NCI-H2196 treated with DMSO at 0.1 percent for 48 hours (cell line): Measurements from ENCODE around the gene CMC1.
"Not testable (repeated sequence)": the region's sequence is repeated elsewhere in the genome, so short reads cannot be mapped to it uniquely, and the experiment has no call there.

ENCODE experiments used
- DNase-seq: peaks from one replicate; lab custom pipeline; 2025; ENCODE audit not compliant: unreplicated experiment; lab: John Stamatoyannopoulos, UW

The CMC1 gene, protein sequence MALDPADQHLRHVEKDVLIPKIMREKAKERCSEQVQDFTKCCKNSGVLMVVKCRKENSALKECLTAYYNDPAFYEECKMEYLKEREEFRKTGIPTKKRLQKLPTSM

DNA sequence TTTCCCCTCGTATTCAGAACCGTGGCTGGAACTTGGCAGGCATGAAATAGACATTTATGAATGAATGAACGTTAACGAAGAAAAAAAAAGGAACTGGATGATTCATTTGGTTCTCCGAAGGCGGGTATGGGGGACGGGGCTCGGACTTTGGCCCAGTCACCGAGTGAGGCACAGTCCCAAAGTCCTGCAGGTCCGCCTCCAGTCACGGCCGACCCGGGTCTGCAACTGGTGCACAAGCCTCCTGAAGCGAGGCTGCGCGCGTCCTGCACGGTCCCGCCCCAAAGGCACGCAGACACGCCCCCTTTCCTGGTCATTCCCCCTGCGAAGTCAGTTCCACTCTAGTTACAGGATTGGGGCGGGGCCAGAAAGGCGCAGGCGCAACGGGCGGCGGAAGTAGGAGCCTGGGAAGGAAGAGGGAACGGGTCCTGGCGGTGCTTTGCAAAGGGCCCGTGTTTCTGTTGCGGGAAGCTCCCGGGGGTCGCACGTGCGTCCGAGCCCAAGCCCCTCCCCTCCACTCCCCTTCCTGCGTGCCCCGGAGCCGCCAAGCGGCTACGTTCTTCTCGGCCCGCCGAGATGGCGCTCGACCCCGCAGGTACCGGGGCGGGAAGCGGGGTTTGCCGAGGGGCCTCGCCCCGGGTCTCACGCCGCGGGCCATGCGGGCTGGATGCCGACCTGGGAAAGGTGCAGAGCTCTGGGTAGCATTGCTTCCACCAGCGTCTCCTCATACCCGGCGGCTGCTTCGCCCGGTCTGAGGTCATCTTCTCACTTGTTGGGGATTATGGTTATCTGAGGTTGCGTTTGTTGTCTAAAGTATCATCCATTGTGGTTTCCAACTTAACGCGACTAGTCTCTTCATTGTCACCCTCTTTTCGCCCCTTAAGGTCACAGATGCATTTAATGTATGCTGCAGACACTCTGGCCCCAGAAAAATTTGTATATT lies at the start of gene CMC1:
Gene CMC1, plus strand, starts transcription at position 399 of the 940 bp plus-strand sequence. Its CDS starts 175 bp downstream, at position 574.
- peak; percentile 62 for DNase-seq

- no peak for DNase-seq
Measured at GRCh38 chr3:28198161-28198560, 43.3 kb upstream of the CMC1 start.

GRCh38 chr3:28198974-28199373 lies 42.4 kb upstream of the CMC1 start:
- no peak for DNase-seq

DNA sequence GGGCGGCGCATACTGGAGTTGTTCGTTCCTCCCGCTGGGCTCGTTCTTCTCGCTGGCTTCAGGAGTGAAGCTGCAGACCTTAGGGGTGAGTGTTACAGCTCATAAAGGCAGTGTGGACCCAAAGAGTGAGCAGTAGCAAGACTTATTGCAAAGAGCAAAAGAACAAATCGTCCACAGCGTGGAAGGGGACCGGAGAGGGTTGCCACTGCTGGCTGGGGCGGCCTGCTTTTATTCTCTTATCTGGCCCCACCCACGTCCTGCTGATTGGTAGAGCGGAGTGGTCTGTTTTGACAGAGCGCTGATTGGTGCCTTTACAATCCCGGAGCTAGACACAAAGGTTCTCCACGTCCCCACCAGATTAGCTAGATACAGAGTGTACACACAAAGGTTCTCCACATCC lies 41.8 kb upstream of the CMC1 start:
- DNase-seq: not testable (repeated sequence)

- DNase-seq: not testable (repeated sequence)
Measured at GRCh38 chr3:28200366-28200848, 41.0 kb upstream of the CMC1 start.

GRCh38 chr3:28206479-28206878 lies 34.9 kb upstream of the CMC1 start:
- DNase-seq: no peak

DNA sequence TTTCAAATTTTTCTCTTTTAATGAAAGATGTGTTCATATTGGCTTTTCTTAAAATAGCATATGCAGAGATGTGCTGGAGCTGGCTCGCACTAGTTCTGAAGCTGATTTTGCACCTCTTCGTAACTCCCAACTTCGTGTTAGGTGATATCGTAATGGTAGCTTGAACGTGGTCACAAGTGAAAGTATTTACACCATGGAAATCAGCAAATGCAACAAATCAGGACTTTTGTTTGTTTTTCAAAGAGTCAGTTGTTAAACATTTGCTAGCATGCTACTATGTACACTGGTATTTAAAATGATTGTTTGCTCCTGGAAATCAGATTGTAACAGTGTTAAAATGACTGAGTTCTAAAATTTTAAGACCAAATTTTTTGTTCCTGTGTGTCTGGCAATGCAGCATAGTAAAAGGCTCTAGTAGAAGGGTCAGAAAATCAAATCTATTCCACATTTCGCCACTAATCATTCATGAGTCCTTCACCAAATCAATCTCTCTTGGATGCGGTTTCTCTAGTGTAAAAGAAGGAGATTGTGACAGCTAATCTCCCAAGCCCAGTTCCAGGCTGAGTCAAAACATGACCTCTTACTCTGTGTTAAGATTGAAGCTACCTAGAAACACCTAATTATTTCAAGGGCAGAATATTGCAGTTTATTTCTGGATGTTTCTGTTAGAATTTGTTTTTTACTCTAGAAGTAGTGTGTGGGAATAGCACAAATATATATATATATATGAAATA lies 34.3 kb upstream of the CMC1 start:
- DNase-seq: no peak

- DNase-seq: no peak
Measured at GRCh38 chr3:28210968-28211713, 30.3 kb upstream of the CMC1 start.

DNA sequence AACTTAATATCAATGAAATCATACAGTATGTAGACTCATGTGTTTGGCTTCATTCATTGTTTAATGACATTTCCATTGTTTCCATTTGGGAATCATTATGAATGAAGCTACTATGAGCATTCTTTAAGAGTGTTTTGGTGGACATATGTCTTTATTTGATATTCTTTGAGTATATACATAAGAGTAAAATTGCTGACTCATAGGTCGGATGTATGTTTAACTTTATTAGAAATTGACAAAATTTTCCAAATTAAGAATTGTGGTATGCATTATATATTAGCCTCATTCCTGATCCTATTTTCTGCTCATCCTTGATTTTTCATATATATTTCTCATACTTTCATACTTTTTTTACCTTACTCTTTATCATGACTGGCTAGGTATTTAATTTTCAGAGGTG lies 28.7 kb upstream of the CMC1 start:
- no peak for DNase-seq

DNA sequence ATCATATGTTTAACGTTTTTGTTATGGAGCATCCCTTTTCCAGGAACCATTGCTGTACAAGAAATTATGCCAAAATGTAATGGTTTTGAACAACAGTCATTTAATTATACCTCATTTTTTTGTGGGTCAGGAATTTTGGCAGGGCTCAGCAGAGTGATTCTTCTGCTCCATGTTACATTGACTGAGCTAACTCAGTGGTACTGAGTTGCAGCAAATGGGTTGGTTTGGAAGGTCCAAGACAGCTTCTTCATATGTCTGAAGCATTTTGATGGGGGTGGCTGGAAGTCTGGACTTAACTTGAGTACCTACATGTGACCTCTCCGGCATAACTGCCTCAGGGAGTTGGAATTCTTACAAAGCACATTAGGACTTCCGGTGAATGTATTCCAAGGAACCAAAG lies 26.0 kb upstream of the CMC1 start:
- DNase-seq: no peak

- no peak for DNase-seq
Measured at GRCh38 chr3:28218071-28218916, 23.1 kb upstream of the CMC1 start.

DNA sequence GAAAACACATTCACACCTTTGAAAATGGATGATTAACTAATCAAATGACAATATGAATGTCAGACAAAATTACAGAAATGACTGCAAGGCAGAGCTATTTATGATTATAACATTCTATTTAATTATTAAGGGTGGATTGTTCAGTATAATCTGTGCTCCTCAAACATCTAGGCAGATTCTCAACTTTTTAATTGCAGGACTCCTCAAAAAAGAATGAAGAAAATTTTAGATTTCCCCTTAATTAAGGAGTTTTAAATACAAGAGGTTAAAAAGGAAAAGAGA lies 22.6 kb upstream of the CMC1 start:
- DNase-seq: no peak

GRCh38 chr3:28224430-28224829 lies 17.0 kb upstream of the CMC1 start:
- no peak for DNase-seq

GRCh38 chr3:28226020-28226419 lies 15.4 kb upstream of the CMC1 start:
- no peak for DNase-seq

GRCh38 chr3:28228623-28229022 lies 12.8 kb upstream of the CMC1 start:
- no peak for DNase-seq

DNA sequence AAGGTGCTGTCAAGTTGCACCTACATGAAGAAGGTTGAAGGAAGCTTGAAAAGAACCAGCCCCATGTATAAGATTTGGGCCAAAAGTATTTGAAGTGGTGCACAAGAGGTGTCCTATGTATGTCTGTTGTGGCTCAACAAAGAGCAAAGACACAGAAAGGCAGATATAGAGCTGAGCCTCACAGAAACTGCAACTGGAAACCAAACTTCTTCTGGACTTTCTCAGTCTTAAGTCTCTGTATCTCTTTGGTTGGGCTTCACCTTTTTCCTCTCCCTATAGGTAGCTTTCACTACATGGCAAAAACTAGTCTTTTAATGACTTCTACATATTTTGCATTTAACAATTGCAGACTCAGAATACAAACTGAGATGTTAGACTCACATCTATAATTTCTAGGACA lies 8.8 kb upstream of the CMC1 start:
- DNase-seq: no peak

- no peak for DNase-seq
Measured at GRCh38 chr3:28234454-28234853, 7.0 kb upstream of the CMC1 start.

DNA sequence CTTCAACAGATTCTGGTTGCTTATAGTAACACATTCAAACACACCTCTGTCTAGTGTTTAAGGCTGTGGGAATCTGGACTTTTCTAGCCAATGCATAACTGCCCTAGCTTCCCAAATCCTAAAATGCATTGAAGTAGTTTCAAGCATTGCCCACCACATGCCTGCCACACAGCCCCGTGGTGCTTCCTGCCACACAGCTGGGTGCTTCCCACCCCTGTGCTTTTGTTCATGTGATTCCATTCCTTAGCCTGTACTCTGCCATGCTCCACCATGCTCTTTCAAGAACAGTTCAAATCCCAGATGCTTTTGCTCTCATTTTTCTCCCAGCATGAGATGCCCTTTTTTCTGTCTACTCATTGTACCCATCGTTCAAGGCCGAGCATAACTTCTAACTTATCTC lies 2.3 kb upstream of the CMC1 start:
- no peak for DNase-seq

DNA sequence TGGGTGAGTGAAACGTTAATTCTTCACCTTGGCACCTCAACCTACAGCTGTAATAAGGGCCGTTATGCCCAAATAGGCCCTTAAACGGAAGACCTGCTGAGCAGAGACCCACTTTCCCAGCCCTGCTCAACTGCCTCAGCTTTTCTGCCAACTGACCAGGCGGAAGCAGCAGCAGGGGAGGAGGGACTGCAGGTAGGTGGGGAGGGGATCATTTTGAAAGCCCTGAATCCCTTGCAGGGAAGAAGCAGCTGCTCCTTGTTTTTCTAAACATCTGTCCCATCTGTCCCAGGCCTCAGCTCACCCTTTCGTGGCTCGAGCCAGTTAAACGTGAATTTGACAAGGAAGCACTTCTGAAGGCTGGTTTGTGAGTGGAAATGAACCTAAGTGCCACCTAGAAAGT lies 978 bp upstream of the CMC1 start:
- DNase-seq: no peak

DNA sequence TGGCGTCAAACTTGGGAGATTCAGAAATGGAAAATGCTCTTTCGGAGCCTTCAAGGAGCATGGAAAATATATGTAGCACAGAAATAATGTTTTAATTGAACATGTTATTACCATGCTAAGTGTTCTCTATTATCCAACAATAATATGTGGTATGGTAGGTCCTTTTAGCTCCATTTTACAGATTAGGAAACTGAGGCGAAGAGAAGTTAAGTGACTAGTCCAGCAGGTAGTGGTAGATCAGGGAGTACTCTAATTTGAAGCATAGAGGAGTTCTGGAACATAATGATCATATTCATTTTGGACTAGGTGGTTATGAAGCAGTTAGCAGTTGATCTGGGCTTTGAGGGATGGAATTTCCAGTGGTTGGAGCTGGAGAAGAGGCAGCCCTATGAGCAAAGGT lies 1.1 kb downstream of the CMC1 start:
- DNase-seq: no peak
